ENCODE results near the gene COL3A1.
A peak's percentile ranks its signal among the peaks of the same experiment; 100 is the strongest.

Gene COL3A1

DNA sequence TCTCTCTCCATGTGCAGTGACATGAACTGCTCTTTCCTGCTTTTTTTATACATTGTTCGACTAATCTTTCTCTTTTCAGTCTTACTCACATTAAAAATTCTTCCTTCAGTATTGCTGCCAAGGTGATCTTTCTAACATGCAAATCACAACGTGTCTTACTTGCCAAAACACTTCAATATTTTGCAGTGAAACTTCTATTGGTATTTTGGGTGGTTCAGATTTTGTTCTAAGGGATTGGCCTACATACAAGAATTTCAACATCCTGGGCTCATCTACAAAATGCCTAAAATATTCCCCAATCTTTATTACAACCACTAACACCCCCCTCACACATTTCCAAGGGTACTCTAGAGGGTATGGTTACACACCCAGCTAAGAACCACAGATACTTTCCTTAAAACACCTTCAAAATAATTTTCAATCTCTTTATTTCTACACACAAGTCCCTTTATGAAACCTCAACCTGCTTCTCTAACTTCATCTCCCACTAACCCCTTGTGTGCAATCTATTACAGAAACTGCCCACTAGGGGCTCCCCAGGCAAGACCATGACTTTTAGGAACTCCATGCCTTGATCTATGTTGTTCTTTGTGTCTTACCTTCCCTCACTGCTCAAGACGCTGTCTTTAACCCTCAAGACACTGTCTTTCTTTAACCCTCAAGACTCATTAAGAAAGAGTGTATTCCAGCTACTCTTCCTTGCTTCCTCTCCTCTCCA, 50.9 kb downstream of the COL3A1 start:
- no peak overlapping the region for H3K4me3 ChIP-seq
- no peak for DNase-seq (ENCODE audit: low spot score)
- TF ChIP-seq, protein P1, sequence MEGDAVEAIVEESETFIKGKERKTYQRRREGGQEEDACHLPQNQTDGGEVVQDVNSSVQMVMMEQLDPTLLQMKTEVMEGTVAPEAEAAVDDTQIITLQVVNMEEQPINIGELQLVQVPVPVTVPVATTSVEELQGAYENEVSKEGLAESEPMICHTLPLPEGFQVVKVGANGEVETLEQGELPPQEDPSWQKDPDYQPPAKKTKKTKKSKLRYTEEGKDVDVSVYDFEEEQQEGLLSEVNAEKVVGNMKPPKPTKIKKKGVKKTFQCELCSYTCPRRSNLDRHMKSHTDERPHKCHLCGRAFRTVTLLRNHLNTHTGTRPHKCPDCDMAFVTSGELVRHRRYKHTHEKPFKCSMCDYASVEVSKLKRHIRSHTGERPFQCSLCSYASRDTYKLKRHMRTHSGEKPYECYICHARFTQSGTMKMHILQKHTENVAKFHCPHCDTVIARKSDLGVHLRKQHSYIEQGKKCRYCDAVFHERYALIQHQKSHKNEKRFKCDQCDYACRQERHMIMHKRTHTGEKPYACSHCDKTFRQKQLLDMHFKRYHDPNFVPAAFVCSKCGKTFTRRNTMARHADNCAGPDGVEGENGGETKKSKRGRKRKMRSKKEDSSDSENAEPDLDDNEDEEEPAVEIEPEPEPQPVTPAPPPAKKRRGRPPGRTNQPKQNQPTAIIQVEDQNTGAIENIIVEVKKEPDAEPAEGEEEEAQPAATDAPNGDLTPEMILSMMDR (IDR thresholded peaks at IDR 0.05) = no peak
- H3K27ac ChIP-seq = peak overlapping the region in 1 of 2 donors; percentile 73

GRCh38 chr2:189037518-189037917, 63.3 kb downstream of the COL3A1 start:
- DNase-seq (ENCODE audit: low spot score) = no peak
- no peak overlapping the region for H3K4me3 ChIP-seq
- TF ChIP-seq, protein P1 (IDR thresholded peaks at IDR 0.05) = no peak
- no peak overlapping the region for H3K27ac ChIP-seq

DNA sequence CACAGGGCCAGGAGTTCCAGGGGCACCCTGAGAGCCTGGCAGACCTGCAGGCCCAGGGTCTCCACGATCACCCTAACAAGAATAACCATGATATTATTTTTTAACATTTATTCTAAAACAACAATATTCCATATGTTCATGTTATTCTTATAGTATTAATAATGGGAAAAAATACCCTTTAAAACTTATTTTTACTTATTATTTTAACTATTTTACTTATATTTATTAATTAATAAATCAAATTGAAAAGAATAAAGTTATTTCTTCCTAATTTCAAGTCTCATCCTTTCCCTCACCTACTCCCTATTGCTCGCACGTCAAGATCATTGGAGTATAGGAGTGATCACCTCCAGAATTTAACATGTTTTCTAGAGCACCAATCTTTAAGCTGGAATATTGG, 71.7 kb downstream of the COL3A1 start:
- no peak overlapping the region for H3K27ac ChIP-seq
- no peak for DNase-seq (ENCODE audit: low spot score)
- TF ChIP-seq, protein P1 (IDR thresholded peaks at IDR 0.05) = no peak
- no peak overlapping the region for H3K4me3 ChIP-seq

- Histone ChIP-seq H3K4me3 (no peak overlapping the region), H3K27ac (no peak overlapping the region)
- DNase-seq (ENCODE audit: low spot score) = no peak
- TF ChIP-seq, protein P1 (IDR thresholded peaks at IDR 0.05) = no peak
Measured at GRCh38 chr2:189046320-189046719, 72.1 kb downstream of the COL3A1 start.

DNA sequence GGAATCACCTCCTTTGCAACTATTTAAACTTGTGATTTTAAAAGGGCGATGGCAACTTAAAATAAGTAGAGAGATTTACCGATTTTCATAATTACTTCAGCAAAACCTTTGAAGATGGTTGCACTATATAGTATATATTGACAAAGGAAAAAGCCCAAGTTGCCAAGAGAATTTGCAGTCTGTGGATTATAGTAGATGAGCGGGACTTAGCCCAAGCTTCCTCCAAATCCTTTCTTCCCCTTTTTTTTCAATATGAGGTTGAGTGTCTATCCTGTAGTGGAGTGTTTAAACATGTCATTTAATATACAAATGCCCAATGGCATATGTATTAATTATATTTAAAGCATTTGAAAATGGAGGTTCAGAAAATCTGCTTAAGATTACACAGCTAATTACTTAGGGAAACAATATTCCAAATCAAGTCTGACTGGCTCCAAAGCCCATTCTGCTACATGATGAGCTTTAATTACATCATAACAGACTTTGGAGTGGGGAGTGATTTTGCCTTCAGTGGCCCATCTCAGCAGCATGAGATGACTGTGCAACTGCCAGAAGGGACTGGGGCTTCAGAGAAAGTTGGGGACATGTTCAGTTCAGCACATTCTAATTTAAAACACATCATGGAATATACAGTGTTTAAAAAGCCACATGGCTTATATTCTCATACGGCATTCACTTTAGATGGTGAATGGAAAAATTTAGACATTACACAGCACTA, 73.2 kb downstream of the COL3A1 start:
- no peak for DNase-seq (ENCODE audit: low spot score)
- TF ChIP-seq, protein P1 (IDR thresholded peaks at IDR 0.05) = no peak
- Histone ChIP-seq H3K4me3 (no peak overlapping the region), H3K27ac (no peak overlapping the region)

- H3K4me3 ChIP-seq = no peak overlapping the region
- TF ChIP-seq, protein P1 (IDR thresholded peaks at IDR 0.05) = no peak
- DNase-seq (ENCODE audit: low spot score) = no peak
- H3K27ac ChIP-seq = no peak overlapping the region
Measured at GRCh38 chr2:189048189-189048588, 74.0 kb downstream of the COL3A1 start.

- TF ChIP-seq, protein P1 (IDR thresholded peaks at IDR 0.05) = no peak
- DNase-seq (ENCODE audit: low spot score) = no peak
- no peak overlapping the region for H3K4me3 ChIP-seq
- no peak overlapping the region for H3K27ac ChIP-seq
Measured at GRCh38 chr2:189049709-189050164, 75.6 kb downstream of the COL3A1 start.
